ENCODE data around the gene SEMA3C.

DNA sequence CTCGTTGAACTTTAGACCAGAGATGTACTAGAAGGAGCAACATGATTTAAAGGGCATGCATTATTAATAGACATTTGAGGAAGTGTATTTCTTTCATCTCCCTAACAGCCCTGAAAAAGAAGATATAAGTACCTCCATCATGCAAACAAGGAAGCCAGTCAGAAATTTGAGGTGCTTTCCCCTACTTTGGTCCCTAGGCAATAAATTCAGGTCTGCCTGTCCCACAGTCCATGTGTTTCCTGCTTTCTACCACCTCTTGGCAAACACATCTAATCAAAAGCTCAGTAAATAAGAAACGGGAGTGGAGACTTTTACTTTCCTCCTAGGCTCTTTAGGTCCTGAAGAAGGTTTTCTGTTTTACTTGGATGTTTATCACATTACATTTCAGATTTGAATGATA, 5.2 kb upstream of the SEMA3C start:
- TF ChIP-seq, protein P1, sequence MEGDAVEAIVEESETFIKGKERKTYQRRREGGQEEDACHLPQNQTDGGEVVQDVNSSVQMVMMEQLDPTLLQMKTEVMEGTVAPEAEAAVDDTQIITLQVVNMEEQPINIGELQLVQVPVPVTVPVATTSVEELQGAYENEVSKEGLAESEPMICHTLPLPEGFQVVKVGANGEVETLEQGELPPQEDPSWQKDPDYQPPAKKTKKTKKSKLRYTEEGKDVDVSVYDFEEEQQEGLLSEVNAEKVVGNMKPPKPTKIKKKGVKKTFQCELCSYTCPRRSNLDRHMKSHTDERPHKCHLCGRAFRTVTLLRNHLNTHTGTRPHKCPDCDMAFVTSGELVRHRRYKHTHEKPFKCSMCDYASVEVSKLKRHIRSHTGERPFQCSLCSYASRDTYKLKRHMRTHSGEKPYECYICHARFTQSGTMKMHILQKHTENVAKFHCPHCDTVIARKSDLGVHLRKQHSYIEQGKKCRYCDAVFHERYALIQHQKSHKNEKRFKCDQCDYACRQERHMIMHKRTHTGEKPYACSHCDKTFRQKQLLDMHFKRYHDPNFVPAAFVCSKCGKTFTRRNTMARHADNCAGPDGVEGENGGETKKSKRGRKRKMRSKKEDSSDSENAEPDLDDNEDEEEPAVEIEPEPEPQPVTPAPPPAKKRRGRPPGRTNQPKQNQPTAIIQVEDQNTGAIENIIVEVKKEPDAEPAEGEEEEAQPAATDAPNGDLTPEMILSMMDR (IDR thresholded peaks at IDR 0.05), result no peak
- no peak for TF ChIP-seq POLR2AphosphoS5 (IDR thresholded peaks at IDR 0.05; ENCODE audit: low read depth, low read length)

Measured in Panc1 (cell line).